ENCODE data around the gene TTLL3.

TTLL3 gene

GRCh38 chr3:9812870-9813483, 2.9 kb downstream of the TTLL3 start:
- TF ChIP-seq CTCF (IDR thresholded peaks at IDR 0.05; ENCODE audit: low read depth, low read length, missing control alignments), result no peak
- no peak for DNase-seq (ENCODE audit: low read depth)
- H3K4me3 ChIP-seq (ENCODE audit: low read depth, low read length), result no peak overlapping the region

- no peak for TF ChIP-seq CTCF (IDR thresholded peaks at IDR 0.05; ENCODE audit: low read depth, low read length, missing control alignments)
- no peak for DNase-seq (ENCODE audit: low read depth)
- no peak overlapping the region for H3K4me3 ChIP-seq (ENCODE audit: low read depth, low read length)
Measured at GRCh38 chr3:9815986-9816385, 5.9 kb downstream of the TTLL3 start.

GRCh38 chr3:9817436-9817835, 7.4 kb downstream of the TTLL3 start:
- H3K4me3 ChIP-seq (ENCODE audit: low read depth, low read length), result no peak overlapping the region
- TF ChIP-seq CTCF (IDR thresholded peaks at IDR 0.05; ENCODE audit: low read depth, low read length, missing control alignments), result no peak
- DNase-seq (ENCODE audit: low read depth), result no peak

- no peak for TF ChIP-seq CTCF (IDR thresholded peaks at IDR 0.05; ENCODE audit: low read depth, low read length, missing control alignments)
- no peak overlapping the region for H3K4me3 ChIP-seq (ENCODE audit: low read depth, low read length)
- DNase-seq (ENCODE audit: low read depth), result no peak
Measured at GRCh38 chr3:9818666-9819335, 8.7 kb downstream of the TTLL3 start.

GRCh38 chr3:9820543-9820942, 10.5 kb downstream of the TTLL3 start:
- H3K4me3 ChIP-seq (ENCODE audit: low read depth, low read length), result no peak overlapping the region
- DNase-seq (ENCODE audit: low read depth), result no peak
- no peak for TF ChIP-seq CTCF (IDR thresholded peaks at IDR 0.05; ENCODE audit: low read depth, low read length, missing control alignments)

GRCh38 chr3:9820946-9821345, 10.9 kb downstream of the TTLL3 start:
- TF ChIP-seq CTCF (IDR thresholded peaks at IDR 0.05; ENCODE audit: low read depth, low read length, missing control alignments), result peak; percentile 29
- no peak overlapping the region for H3K4me3 ChIP-seq (ENCODE audit: low read depth, low read length)
- no peak for DNase-seq (ENCODE audit: low read depth)

Data from GM12864 (cell line).